Keratinocyte (primary cell): ENCODE measurements around the gene ID3. TPM values are rescaled to one million over a fixed set of nuclear protein-coding genes. Genes with fewer than 3 reads are reported as not detected.

Source experiments
- DNase-seq: peaks from one replicate; pipeline ENCODE4 v3.0.0-alpha.2; 2011; ENCODE audit warnings: low read depth, missing footprints, low spot score
- FAIRE-seq: peaks from 2 replicates; lab custom pipeline; 2011; peaks lifted over from hg19 to GRCh38; lab: Jason Lieb, UNC
- H2AFZ ChIP-seq: 2 replicates; pipeline ENCODE4 v1.6.0; 2012; ENCODE audit warnings: low read length, control low read depth, inconsistent platforms; ENCODE audit not compliant: control insufficient read depth
- H3K27ac ChIP-seq: 2 replicates; pipeline ENCODE4 v1.5.1; 2011; ENCODE audit warnings: low read length; ENCODE audit not compliant: control insufficient read depth, insufficient read depth
- H3K27me3 ChIP-seq: 3 replicates; pipeline ENCODE4 v1.6.0; 2011; ENCODE audit warnings: low read length; ENCODE audit not compliant: control insufficient read depth, insufficient read depth; ENCODE audit errors: extremely low read depth
- H3K36me3 ChIP-seq, 2 experiments: 2 replicates in 1 of 2; 3 replicates in 1 of 2; pipeline ENCODE4 v1.5.1; 2011; ENCODE audit warnings: low read length in 2 of 2, mild to moderate bottlenecking in 1 of 2; ENCODE audit not compliant: control insufficient read depth in 2 of 2, insufficient read depth in 2 of 2; ENCODE audit errors: extremely low read depth in 1 of 2
- H3K4me1 ChIP-seq: 3 replicates; pipeline ENCODE4 v1.5.1; 2011; ENCODE audit warnings: low read length; ENCODE audit not compliant: control insufficient read depth, insufficient read depth; ENCODE audit errors: extremely low read depth
- H3K4me2 ChIP-seq: 3 replicates; pipeline ENCODE4 v1.6.0; 2011; ENCODE audit warnings: low read depth, low read length; ENCODE audit not compliant: control insufficient read depth, insufficient read depth; ENCODE audit errors: extremely low read depth
- H3K4me3 ChIP-seq, 3 experiments: fragments of 200-600 bp in 1 of 3; sonication (generic) in 1 of 3; 2 replicates in 2 of 3; 3 replicates in 1 of 3; pipeline ENCODE4 v1.5.1; 2011 to 2016; ENCODE audit warnings: low read length in 3 of 3, mild to moderate bottlenecking in 3 of 3, control low read depth in 2 of 3, inconsistent platforms in 1 of 3, low read depth in 1 of 3, mixed read lengths in 1 of 3, mixed run types in 1 of 3, moderate library complexity in 1 of 3; ENCODE audit not compliant: control insufficient read depth in 2 of 3, insufficient read depth in 2 of 3; ENCODE audit errors: extremely low read depth in 1 of 3
- H3K79me2 ChIP-seq: 2 replicates; pipeline ENCODE4 v1.6.0; 2012; ENCODE audit warnings: low read length; ENCODE audit not compliant: control insufficient read depth, insufficient read depth
- H3K9ac ChIP-seq: 3 replicates; pipeline ENCODE4 v1.6.0; 2011; ENCODE audit warnings: low read length; ENCODE audit not compliant: control insufficient read depth, insufficient read depth; ENCODE audit errors: extremely low read depth
- H3K9me1 ChIP-seq: 3 replicates; pipeline ENCODE4 v1.6.0; 2011; ENCODE audit warnings: low read length; ENCODE audit not compliant: control insufficient read depth, insufficient read depth; ENCODE audit errors: extremely low read depth
- H3K9me3 ChIP-seq: 2 replicates; pipeline ENCODE4 v1.5.1; 2012; ENCODE audit warnings: low read depth, low read length; ENCODE audit not compliant: control insufficient read depth
- H4K20me1 ChIP-seq: 3 replicates; pipeline ENCODE4 v1.6.0; 2011; ENCODE audit warnings: low read length; ENCODE audit not compliant: control insufficient read depth, insufficient read depth; ENCODE audit errors: extremely low read depth
- CTCF ChIP-seq, 3 experiments: IDR thresholded peaks in 1 of 3; conservative IDR thresholded peaks in 1 of 3; optimal IDR thresholded peaks in 1 of 3; 2 replicates in 2 of 3; 3 replicates in 1 of 3; pipeline versions ENCODE3 to v1.5.1; 2011; ENCODE audit warnings: low read length in 3 of 3, mild to moderate bottlenecking in 3 of 3, moderate library complexity in 2 of 3, control low read depth in 1 of 3, inconsistent platforms in 1 of 3; ENCODE audit not compliant: insufficient read depth in 2 of 3; ENCODE audit errors: extremely low read depth in 1 of 3
- EZH2 ChIP-seq: IDR thresholded peaks from one replicate; pipeline ENCODE4 v1.6.1; 2012; ENCODE audit warnings: inconsistent platforms, mild to moderate bottlenecking, low read length, moderate library complexity
- dilution Hi-C: fragments of 300-500 bp; cut with MboI; formaldehyde crosslinking; loops from one replicate; pipeline ENCODE4 v1.7.0; 2020; ENCODE audit warnings: low sequenced_read_pairs; ENCODE audit not compliant: extremely low pct_ligation_motif_present
- polyA plus RNA-seq, 5 experiments: library from polyadenylated mRNA; depleted of rRNA in 3 of 5; stranded (reverse) in 3 of 5; stranded (forward) in 1 of 5; unstranded in 1 of 5; fragments of >200 nt; gene quantifications; 1 replicate in 1 of 5; 2 replicates in 3 of 5; 3 replicates in 1 of 5; pipeline versions ENCODE4 v1.2.1 to v1.2.3, GENCODE V29; 2011 to 2012; ENCODE audit warnings: missing spikeins in 2 of 5, low read depth in 1 of 5, low replicate concordance in 1 of 5

The ID3 gene
- polyA plus RNA-seq, 1 donor (not counting 4 experiments of a cell fraction or from before 2014, with no cell fraction given) = 38.0 TPM

- TF ChIP-seq CTCF (optimal IDR thresholded peaks at IDR 0.05 in 1 of 3, IDR thresholded peaks at IDR 0.05 in 1 of 3, conservative IDR thresholded peaks at IDR 0.05 in 1 of 3; ENCODE audit: extremely low read depth in 1 of 3, insufficient read depth in 2 of 3, low read length in 3 of 3) = no peak
- TF ChIP-seq EZH2 = no peak
- DNase-seq (no peak), FAIRE-seq (no peak)
- dilution Hi-C loops = no loop called here
- no peaks in the 10 kb centered on the region for H3K79me2 ChIP-seq
- H3K4me3 ChIP-seq = no peak overlapping the region
- no peak overlapping the region for H3K27ac ChIP-seq
- no peaks in the 10 kb centered on the region for H3K36me3 ChIP-seq
- H3K27me3 ChIP-seq = peaks cover 8% of the 10 kb centered on the region
- H2AFZ ChIP-seq = no peak overlapping the region
- no peaks in the 10 kb centered on the region for H3K9me1 ChIP-seq
- H4K20me1 ChIP-seq = no peaks in the 10 kb centered on the region
- no peaks in the 10 kb centered on the region for H3K9me3 ChIP-seq
- no peak overlapping the region for H3K4me2 ChIP-seq
- H3K4me1 ChIP-seq = peaks cover 14% of the 10 kb centered on the region
- no peak overlapping the region for H3K9ac ChIP-seq
Measured at GRCh38 chr1:23563755-23564374, 4.6 kb upstream of the ID3 start.

GRCh38 chr1:23563003-23563402 lies 3.7 kb upstream of the ID3 start:
- Histone ChIP-seq H3K27me3 (no peaks in the 10 kb centered on the region), H3K36me3 (no peaks in the 10 kb centered on the region), H4K20me1 (no peaks in the 10 kb centered on the region), H3K27ac (no peak overlapping the region), H3K4me3 (no peak overlapping the region), H3K4me1 (peaks cover 19% of the 10 kb centered on the region), H3K9me3 (no peaks in the 10 kb centered on the region), H2AFZ (no peak overlapping the region), H3K9ac (no peak overlapping the region), H3K79me2 (peaks cover 6% of the 10 kb centered on the region), H3K9me1 (no peaks in the 10 kb centered on the region), H3K4me2 (no peak overlapping the region)
- no peak for FAIRE-seq
- dilution Hi-C loops = no loop called here
- DNase-seq = no peak
- TF ChIP-seq EZH2 = no peak
- TF ChIP-seq CTCF (optimal IDR thresholded peaks at IDR 0.05 in 1 of 3, IDR thresholded peaks at IDR 0.05 in 1 of 3, conservative IDR thresholded peaks at IDR 0.05 in 1 of 3; ENCODE audit: extremely low read depth in 1 of 3, insufficient read depth in 2 of 3, low read length in 3 of 3) = no peak
